ENCODE results near the gene MYPOP.
A peak's percentile ranks its signal among the peaks of the same experiment; 100 is the strongest.
"Not testable (repeated sequence)": the region's sequence is repeated elsewhere in the genome, so short reads cannot be mapped to it uniquely, and the experiment has no call there.

MYPOP gene

GRCh38 chr19:45882652-45883585, 19.5 kb downstream of the MYPOP start:
- H3K9me3 ChIP-seq (ENCODE audit: control insufficient read depth, insufficient read depth, low read length) = no peaks in the 10 kb centered on the region
- peak overlapping the region; percentile 54 for H3K9ac ChIP-seq (ENCODE audit: low read depth, low read length)
- H3K4me1 ChIP-seq (ENCODE audit: insufficient read depth, low read length) = peaks cover 17% of the 10 kb centered on the region
- H3K36me3 ChIP-seq (ENCODE audit: insufficient read depth, low read length) = no peaks in the 10 kb centered on the region

- H3K4me1 ChIP-seq (ENCODE audit: insufficient read depth, low read length) = peaks cover 22% of the 10 kb centered on the region
- peak overlapping the region; percentile 54 for H3K9ac ChIP-seq (ENCODE audit: low read depth, low read length)
- no peaks in the 10 kb centered on the region for H3K36me3 ChIP-seq (ENCODE audit: insufficient read depth, low read length)
- no peaks in the 10 kb centered on the region for H3K9me3 ChIP-seq (ENCODE audit: control insufficient read depth, insufficient read depth, low read length)
Observed at GRCh38 chr19:45881909-45882528, 20.4 kb downstream of the MYPOP start.

- Histone ChIP-seq H3K36me3 (ENCODE audit: insufficient read depth, low read length) (no peaks in the 10 kb centered on the region), H3K4me1 (ENCODE audit: insufficient read depth, low read length) (peaks cover 23% of the 10 kb centered on the region), H3K9me3 (ENCODE audit: control insufficient read depth, insufficient read depth, low read length) (no peaks in the 10 kb centered on the region), H3K9ac (ENCODE audit: low read depth, low read length) (no peak overlapping the region)
Observed at GRCh38 chr19:45881082-45881908, 21.1 kb downstream of the MYPOP start.

- Histone ChIP-seq H3K9ac (ENCODE audit: low read depth, low read length) (no peak overlapping the region), H3K36me3 (ENCODE audit: insufficient read depth, low read length) (no peaks in the 10 kb centered on the region), H3K4me1 (ENCODE audit: insufficient read depth, low read length) (peaks cover 23% of the 10 kb centered on the region), H3K9me3 (ENCODE audit: control insufficient read depth, insufficient read depth, low read length) (no peaks in the 10 kb centered on the region)
Observed at GRCh38 chr19:45879971-45880370, 22.4 kb downstream of the MYPOP start.

- H3K9me3 ChIP-seq (ENCODE audit: control insufficient read depth, insufficient read depth, low read length) = no peaks in the 10 kb centered on the region
- no peak overlapping the region for H3K9ac ChIP-seq (ENCODE audit: low read depth, low read length)
- H3K36me3 ChIP-seq (ENCODE audit: insufficient read depth, low read length) = no peaks in the 10 kb centered on the region
- peaks cover 29% of the 10 kb centered on the region for H3K4me1 ChIP-seq (ENCODE audit: insufficient read depth, low read length)
Observed at GRCh38 chr19:45879055-45879454, 23.4 kb downstream of the MYPOP start.

GRCh38 chr19:45878043-45878794, 24.2 kb downstream of the MYPOP start:
- Histone ChIP-seq H3K36me3 (ENCODE audit: insufficient read depth, low read length) (no peaks in the 10 kb centered on the region), H3K9ac (ENCODE audit: low read depth, low read length) (no peak overlapping the region), H3K4me1 (ENCODE audit: insufficient read depth, low read length) (peaks cover 36% of the 10 kb centered on the region), H3K9me3 (ENCODE audit: control insufficient read depth, insufficient read depth, low read length) (no peaks in the 10 kb centered on the region)

- H3K9ac ChIP-seq (ENCODE audit: low read depth, low read length) = peak overlapping the region; percentile 51
- no peaks in the 10 kb centered on the region for H3K9me3 ChIP-seq (ENCODE audit: control insufficient read depth, insufficient read depth, low read length)
- H3K36me3 ChIP-seq (ENCODE audit: insufficient read depth, low read length) = no peaks in the 10 kb centered on the region
- peaks cover 30% of the 10 kb centered on the region for H3K4me1 ChIP-seq (ENCODE audit: insufficient read depth, low read length)
Observed at GRCh38 chr19:45876411-45877197, 25.8 kb downstream of the MYPOP start.

GRCh38 chr19:45876161-45876410, 26.3 kb downstream of the MYPOP start:
- H3K4me1 ChIP-seq (ENCODE audit: insufficient read depth, low read length) = peaks cover 24% of the 10 kb centered on the region
- H3K9ac ChIP-seq (ENCODE audit: low read depth, low read length) = peak overlapping the region; percentile 51
- no peaks in the 10 kb centered on the region for H3K36me3 ChIP-seq (ENCODE audit: insufficient read depth, low read length)
- H3K9me3 ChIP-seq (ENCODE audit: control insufficient read depth, insufficient read depth, low read length) = no peaks in the 10 kb centered on the region

- H3K36me3 ChIP-seq (ENCODE audit: insufficient read depth, low read length) = no peaks in the 10 kb centered on the region
- H3K9ac ChIP-seq (ENCODE audit: low read depth, low read length) = no peak overlapping the region
- no peaks in the 10 kb centered on the region for H3K9me3 ChIP-seq (ENCODE audit: control insufficient read depth, insufficient read depth, low read length)
- H3K4me1 ChIP-seq (ENCODE audit: insufficient read depth, low read length) = peaks cover 22% of the 10 kb centered on the region
Observed at GRCh38 chr19:45874620-45874966, 27.8 kb downstream of the MYPOP start.

GRCh38 chr19:45873219-45873772, 29.1 kb downstream of the MYPOP start:
- no peaks in the 10 kb centered on the region for H3K36me3 ChIP-seq (ENCODE audit: insufficient read depth, low read length)

GRCh38 chr19:45872095-45872919, 30.1 kb downstream of the MYPOP start:
- H3K36me3 ChIP-seq (ENCODE audit: insufficient read depth, low read length) = no peaks in the 10 kb centered on the region
- no peaks in the 10 kb centered on the region for H3K9me3 ChIP-seq (ENCODE audit: control insufficient read depth, insufficient read depth, low read length)
- peaks cover 18% of the 10 kb centered on the region for H3K4me1 ChIP-seq (ENCODE audit: insufficient read depth, low read length)
- H3K9ac ChIP-seq (ENCODE audit: low read depth, low read length) = no peak overlapping the region

More at GRCh38 chr19:45873219-45873772, 29.1 kb downstream of the MYPOP start:
- Histone ChIP-seq H3K9me3 (ENCODE audit: control insufficient read depth, insufficient read depth, low read length) (no peaks in the 10 kb centered on the region), H3K9ac (ENCODE audit: low read depth, low read length) (no peak overlapping the region), H3K4me1 (ENCODE audit: insufficient read depth, low read length) (peaks cover 20% of the 10 kb centered on the region)

- Histone ChIP-seq H3K9ac (ENCODE audit: low read depth, low read length) (no peak overlapping the region), H3K4me1 (ENCODE audit: insufficient read depth, low read length) (peaks cover 27% of the 10 kb centered on the region), H3K36me3 (ENCODE audit: insufficient read depth, low read length) (no peaks in the 10 kb centered on the region), H3K9me3 (ENCODE audit: control insufficient read depth, insufficient read depth, low read length) (no peaks in the 10 kb centered on the region)
Observed at GRCh38 chr19:45870798-45871197, 31.6 kb downstream of the MYPOP start.

GRCh38 chr19:45867241-45867640, 35.2 kb downstream of the MYPOP start:
- H3K9me3 ChIP-seq (ENCODE audit: control insufficient read depth, insufficient read depth, low read length); H3K36me3 ChIP-seq (ENCODE audit: insufficient read depth, low read length); H3K9ac ChIP-seq (ENCODE audit: low read depth, low read length): not testable (repeated sequence)
- H3K4me1 ChIP-seq (ENCODE audit: insufficient read depth, low read length) = peaks cover 21% of the 10 kb centered on the region; the same call in 1 of the 2 replicates
